WTC11 (cell line): ENCODE data around the gene DOC2A.

Source experiments
- CBFB ChIP-seq: sonication (generic); formaldehyde crosslinking; IDR thresholded peaks from 2 replicates; pipeline ENCODE4 v1.8.1; 2022; ENCODE audit warnings: mild to moderate bottlenecking, low read depth, missing genetic modification reagents
- ESRRA ChIP-seq: sonication (generic); formaldehyde crosslinking; IDR thresholded peaks from 2 replicates; pipeline ENCODE4 v1.8.1; 2022; ENCODE audit warnings: mild to moderate bottlenecking, missing genetic modification reagents, borderline replicate concordance
- MAX ChIP-seq: sonication (generic); formaldehyde crosslinking; IDR thresholded peaks from 2 replicates; pipeline ENCODE4 v1.8.0; 2022; ENCODE audit warnings: mild to moderate bottlenecking, missing genetic modification reagents
- NR1H2 ChIP-seq: sonication (generic); formaldehyde crosslinking; IDR thresholded peaks from 2 replicates; pipeline ENCODE4 v1.9.0; 2021; ENCODE audit warnings: mild to moderate bottlenecking, moderate library complexity, missing genetic modification reagents
- TCF7 ChIP-seq: sonication (generic); formaldehyde crosslinking; IDR thresholded peaks from 2 replicates; pipeline ENCODE4 v1.8.0; 2022; ENCODE audit warnings: mild to moderate bottlenecking, low read depth, missing genetic modification reagents, moderate library complexity
- TEAD4 ChIP-seq: sonication (generic); formaldehyde crosslinking; IDR thresholded peaks from 2 replicates; pipeline ENCODE4 v1.8.0; 2022; ENCODE audit warnings: mild to moderate bottlenecking, missing genetic modification reagents
- TF ChIP-seq, protein P1 (sequence below): fragments of 200-600 bp; IDR thresholded peaks from 2 replicates; pipeline ENCODE4 v1.8.0; 2022; ENCODE audit warnings: antibody characterized with exemption
- TF ChIP-seq, protein P2 (sequence below): sonication (generic); formaldehyde crosslinking; IDR thresholded peaks from 2 replicates; pipeline ENCODE4 v1.8.0; 2023; ENCODE audit warnings: missing genetic modification reagents, mild to moderate bottlenecking, borderline replicate concordance
- TF ChIP-seq, protein P3 (sequence below): sonication (generic); formaldehyde crosslinking; IDR thresholded peaks from 2 replicates; pipeline ENCODE4 v1.8.1; 2023; ENCODE audit warnings: mild to moderate bottlenecking, missing genetic modification reagents
- TF ChIP-seq, protein P4 (sequence below): sonication (generic); formaldehyde crosslinking; IDR thresholded peaks from 2 replicates; pipeline ENCODE4 v1.8.0; 2022; ENCODE audit warnings: mild to moderate bottlenecking, missing genetic modification reagents
- TF ChIP-seq, protein P5 (sequence below): sonication (generic); formaldehyde crosslinking; IDR thresholded peaks from 2 replicates; pipeline ENCODE4 v1.8.1; 2022; ENCODE audit warnings: missing genetic modification reagents, borderline replicate concordance
- TF ChIP-seq, protein P6 (sequence below): sonication (generic); formaldehyde crosslinking; IDR thresholded peaks from 2 replicates; pipeline ENCODE4 v1.8.1; 2023; ENCODE audit warnings: mild to moderate bottlenecking, missing genetic modification reagents, moderate library complexity

DNA sequence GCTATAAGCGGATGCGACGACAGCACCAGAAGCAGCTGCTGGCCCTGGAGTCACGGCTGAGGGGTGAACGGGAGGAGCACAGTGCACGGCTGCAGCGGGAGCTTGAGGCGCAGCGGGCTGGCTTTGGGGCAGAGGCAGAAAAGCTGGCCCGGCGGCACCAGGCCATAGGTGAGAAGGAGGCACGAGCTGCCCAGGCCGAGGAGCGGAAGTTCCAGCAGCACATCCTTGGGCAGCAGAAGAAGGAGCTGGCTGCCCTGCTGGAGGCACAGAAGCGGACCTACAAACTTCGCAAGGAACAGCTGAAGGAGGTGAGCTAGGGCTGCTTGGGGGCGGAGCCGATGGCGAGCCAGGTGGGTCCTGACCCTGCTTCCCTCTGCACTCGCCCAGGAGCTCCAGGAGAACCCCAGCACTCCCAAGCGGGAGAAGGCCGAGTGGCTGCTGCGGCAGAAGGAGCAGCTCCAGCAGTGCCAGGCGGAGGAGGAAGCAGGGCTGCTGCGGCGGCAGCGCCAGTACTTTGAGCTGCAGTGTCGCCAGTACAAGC is 25.5 kb downstream of the DOC2A start:
- TF ChIP-seq TEAD4 (CRISPR knock-in tag) (no peak), NR1H2 (CRISPR knock-in tag) (no peak), TCF7 (CRISPR knock-in tag) (no peak), CBFB (CRISPR knock-in tag) (no peak), MAX (CRISPR knock-in tag) (no peak), ESRRA (CRISPR knock-in tag) (no peak)
- TF ChIP-seq, protein P1, sequence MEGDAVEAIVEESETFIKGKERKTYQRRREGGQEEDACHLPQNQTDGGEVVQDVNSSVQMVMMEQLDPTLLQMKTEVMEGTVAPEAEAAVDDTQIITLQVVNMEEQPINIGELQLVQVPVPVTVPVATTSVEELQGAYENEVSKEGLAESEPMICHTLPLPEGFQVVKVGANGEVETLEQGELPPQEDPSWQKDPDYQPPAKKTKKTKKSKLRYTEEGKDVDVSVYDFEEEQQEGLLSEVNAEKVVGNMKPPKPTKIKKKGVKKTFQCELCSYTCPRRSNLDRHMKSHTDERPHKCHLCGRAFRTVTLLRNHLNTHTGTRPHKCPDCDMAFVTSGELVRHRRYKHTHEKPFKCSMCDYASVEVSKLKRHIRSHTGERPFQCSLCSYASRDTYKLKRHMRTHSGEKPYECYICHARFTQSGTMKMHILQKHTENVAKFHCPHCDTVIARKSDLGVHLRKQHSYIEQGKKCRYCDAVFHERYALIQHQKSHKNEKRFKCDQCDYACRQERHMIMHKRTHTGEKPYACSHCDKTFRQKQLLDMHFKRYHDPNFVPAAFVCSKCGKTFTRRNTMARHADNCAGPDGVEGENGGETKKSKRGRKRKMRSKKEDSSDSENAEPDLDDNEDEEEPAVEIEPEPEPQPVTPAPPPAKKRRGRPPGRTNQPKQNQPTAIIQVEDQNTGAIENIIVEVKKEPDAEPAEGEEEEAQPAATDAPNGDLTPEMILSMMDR: no peak
- TF ChIP-seq, protein P2, sequence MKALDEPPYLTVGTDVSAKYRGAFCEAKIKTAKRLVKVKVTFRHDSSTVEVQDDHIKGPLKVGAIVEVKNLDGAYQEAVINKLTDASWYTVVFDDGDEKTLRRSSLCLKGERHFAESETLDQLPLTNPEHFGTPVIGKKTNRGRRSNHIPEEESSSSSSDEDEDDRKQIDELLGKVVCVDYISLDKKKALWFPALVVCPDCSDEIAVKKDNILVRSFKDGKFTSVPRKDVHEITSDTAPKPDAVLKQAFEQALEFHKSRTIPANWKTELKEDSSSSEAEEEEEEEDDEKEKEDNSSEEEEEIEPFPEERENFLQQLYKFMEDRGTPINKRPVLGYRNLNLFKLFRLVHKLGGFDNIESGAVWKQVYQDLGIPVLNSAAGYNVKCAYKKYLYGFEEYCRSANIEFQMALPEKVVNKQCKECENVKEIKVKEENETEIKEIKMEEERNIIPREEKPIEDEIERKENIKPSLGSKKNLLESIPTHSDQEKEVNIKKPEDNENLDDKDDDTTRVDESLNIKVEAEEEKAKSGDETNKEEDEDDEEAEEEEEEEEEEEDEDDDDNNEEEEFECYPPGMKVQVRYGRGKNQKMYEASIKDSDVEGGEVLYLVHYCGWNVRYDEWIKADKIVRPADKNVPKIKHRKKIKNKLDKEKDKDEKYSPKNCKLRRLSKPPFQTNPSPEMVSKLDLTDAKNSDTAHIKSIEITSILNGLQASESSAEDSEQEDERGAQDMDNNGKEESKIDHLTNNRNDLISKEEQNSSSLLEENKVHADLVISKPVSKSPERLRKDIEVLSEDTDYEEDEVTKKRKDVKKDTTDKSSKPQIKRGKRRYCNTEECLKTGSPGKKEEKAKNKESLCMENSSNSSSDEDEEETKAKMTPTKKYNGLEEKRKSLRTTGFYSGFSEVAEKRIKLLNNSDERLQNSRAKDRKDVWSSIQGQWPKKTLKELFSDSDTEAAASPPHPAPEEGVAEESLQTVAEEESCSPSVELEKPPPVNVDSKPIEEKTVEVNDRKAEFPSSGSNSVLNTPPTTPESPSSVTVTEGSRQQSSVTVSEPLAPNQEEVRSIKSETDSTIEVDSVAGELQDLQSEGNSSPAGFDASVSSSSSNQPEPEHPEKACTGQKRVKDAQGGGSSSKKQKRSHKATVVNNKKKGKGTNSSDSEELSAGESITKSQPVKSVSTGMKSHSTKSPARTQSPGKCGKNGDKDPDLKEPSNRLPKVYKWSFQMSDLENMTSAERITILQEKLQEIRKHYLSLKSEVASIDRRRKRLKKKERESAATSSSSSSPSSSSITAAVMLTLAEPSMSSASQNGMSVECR (CRISPR knock-in tag): no peak
- TF ChIP-seq, protein P3, sequence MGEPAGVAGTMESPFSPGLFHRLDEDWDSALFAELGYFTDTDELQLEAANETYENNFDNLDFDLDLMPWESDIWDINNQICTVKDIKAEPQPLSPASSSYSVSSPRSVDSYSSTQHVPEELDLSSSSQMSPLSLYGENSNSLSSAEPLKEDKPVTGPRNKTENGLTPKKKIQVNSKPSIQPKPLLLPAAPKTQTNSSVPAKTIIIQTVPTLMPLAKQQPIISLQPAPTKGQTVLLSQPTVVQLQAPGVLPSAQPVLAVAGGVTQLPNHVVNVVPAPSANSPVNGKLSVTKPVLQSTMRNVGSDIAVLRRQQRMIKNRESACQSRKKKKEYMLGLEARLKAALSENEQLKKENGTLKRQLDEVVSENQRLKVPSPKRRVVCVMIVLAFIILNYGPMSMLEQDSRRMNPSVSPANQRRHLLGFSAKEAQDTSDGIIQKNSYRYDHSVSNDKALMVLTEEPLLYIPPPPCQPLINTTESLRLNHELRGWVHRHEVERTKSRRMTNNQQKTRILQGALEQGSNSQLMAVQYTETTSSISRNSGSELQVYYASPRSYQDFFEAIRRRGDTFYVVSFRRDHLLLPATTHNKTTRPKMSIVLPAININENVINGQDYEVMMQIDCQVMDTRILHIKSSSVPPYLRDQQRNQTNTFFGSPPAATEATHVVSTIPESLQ (CRISPR knock-in tag): no peak
- TF ChIP-seq, protein P4, sequence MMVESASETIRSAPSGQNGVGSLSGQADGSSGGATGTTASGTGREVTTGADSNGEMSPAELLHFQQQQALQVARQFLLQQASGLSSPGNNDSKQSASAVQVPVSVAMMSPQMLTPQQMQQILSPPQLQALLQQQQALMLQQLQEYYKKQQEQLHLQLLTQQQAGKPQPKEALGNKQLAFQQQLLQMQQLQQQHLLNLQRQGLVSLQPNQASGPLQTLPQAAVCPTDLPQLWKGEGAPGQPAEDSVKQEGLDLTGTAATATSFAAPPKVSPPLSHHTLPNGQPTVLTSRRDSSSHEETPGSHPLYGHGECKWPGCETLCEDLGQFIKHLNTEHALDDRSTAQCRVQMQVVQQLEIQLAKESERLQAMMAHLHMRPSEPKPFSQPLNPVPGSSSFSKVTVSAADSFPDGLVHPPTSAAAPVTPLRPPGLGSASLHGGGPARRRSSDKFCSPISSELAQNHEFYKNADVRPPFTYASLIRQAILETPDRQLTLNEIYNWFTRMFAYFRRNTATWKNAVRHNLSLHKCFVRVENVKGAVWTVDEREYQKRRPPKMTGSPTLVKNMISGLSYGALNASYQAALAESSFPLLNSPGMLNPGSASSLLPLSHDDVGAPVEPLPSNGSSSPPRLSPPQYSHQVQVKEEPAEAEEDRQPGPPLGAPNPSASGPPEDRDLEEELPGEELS (CRISPR knock-in tag): no peak
- TF ChIP-seq, protein P5, sequence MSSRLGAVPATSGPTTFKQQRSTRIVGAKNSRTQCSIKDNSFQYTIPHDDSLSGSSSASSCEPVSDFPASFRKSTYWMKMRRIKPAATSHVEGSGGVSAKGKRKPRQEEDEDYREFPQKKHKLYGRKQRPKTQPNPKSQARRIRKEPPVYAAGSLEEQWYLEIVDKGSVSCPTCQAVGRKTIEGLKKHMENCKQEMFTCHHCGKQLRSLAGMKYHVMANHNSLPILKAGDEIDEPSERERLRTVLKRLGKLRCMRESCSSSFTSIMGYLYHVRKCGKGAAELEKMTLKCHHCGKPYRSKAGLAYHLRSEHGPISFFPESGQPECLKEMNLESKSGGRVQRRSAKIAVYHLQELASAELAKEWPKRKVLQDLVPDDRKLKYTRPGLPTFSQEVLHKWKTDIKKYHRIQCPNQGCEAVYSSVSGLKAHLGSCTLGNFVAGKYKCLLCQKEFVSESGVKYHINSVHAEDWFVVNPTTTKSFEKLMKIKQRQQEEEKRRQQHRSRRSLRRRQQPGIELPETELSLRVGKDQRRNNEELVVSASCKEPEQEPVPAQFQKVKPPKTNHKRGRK (CRISPR knock-in tag): no peak
- TF ChIP-seq, protein P6, sequence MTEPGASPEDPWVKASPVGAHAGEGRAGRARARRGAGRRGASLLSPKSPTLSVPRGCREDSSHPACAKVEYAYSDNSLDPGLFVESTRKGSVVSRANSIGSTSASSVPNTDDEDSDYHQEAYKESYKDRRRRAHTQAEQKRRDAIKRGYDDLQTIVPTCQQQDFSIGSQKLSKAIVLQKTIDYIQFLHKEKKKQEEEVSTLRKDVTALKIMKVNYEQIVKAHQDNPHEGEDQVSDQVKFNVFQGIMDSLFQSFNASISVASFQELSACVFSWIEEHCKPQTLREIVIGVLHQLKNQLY (CRISPR knock-in tag): no peak
